MM.1S (cell line): ENCODE measurements around the gene USP30.

Experiments used
- DNase-seq: peaks from one replicate; pipeline ENCODE4 v3.0.0-alpha.2; 2015
- H2AFZ ChIP-seq: fragments of 300-600 bp; sonication (generic); 2 replicates; pipeline ENCODE4 v1.6.0; 2016; ENCODE audit warnings: antibody characterized with exemption, low read length
- H3F3A ChIP-seq: fragments of 300-600 bp; sonication (generic); 2 replicates; pipeline ENCODE4 v1.6.1; 2016; ENCODE audit warnings: mild to moderate bottlenecking, antibody characterized with exemption, low read length, moderate library complexity, mixed read lengths; ENCODE audit not compliant: insufficient read depth
- H3K27ac ChIP-seq: fragments of 300-600 bp; sonication (generic); 2 replicates; pipeline ENCODE4 v1.5.1; 2016; ENCODE audit warnings: mild to moderate bottlenecking, low read length
- H3K27me3 ChIP-seq: fragments of 300-600 bp; sonication (generic); replicated peaks from 2 replicates; pipeline ENCODE4 v1.6.0; 2016; ENCODE audit warnings: low read length; ENCODE audit not compliant: insufficient read depth
- H3K36me3 ChIP-seq: fragments of 300-600 bp; sonication (generic); replicated peaks from 2 replicates; pipeline ENCODE4 v1.6.1; 2016; ENCODE audit warnings: mild to moderate bottlenecking, low read length, mixed read lengths; ENCODE audit not compliant: insufficient read depth
- H3K4me1 ChIP-seq: fragments of 300-600 bp; sonication (generic); 2 replicates; pipeline ENCODE4 v1.6.1; 2016; ENCODE audit warnings: low read length, mixed read lengths
- H3K4me2 ChIP-seq: fragments of 300-600 bp; sonication (generic); 2 replicates; pipeline ENCODE4 v1.6.0; 2016; ENCODE audit warnings: low read depth, low read length
- H3K4me3 ChIP-seq: fragments of 300-600 bp; sonication (generic); 2 replicates; pipeline ENCODE4 v1.5.1; 2016; ENCODE audit warnings: low read length, mixed read lengths
- H3K79me2 ChIP-seq: fragments of 300-600 bp; sonication (generic); 2 replicates; pipeline ENCODE4 v1.6.1; 2016; ENCODE audit warnings: mixed run types, low read length, mixed read lengths
- H3K9ac ChIP-seq: fragments of 300-600 bp; sonication (generic); 2 replicates; pipeline ENCODE4 v1.6.1; 2016; ENCODE audit warnings: low read length, mixed read lengths
- H3K9me2 ChIP-seq: fragments of 300-600 bp; sonication (generic); replicated peaks from 2 replicates; pipeline ENCODE4 v1.6.1; 2016; ENCODE audit warnings: mild to moderate bottlenecking, low read length, mixed read lengths; ENCODE audit not compliant: insufficient read depth
- H3K9me3 ChIP-seq: fragments of 300-600 bp; sonication (generic); replicated peaks from 2 replicates; pipeline ENCODE4 v1.6.1; 2016; ENCODE audit warnings: mild to moderate bottlenecking, low read length, mixed read lengths; ENCODE audit not compliant: insufficient read depth
- H4K20me1 ChIP-seq: fragments of 300-600 bp; sonication (generic); 2 replicates; pipeline ENCODE4 v1.6.1; 2016; ENCODE audit warnings: mild to moderate bottlenecking, low read length, moderate library complexity, mixed read lengths; ENCODE audit not compliant: insufficient read depth
- CTCF ChIP-seq: fragments of 300-600 bp; sonication (generic); IDR thresholded peaks from 2 replicates; pipeline ENCODE4 v1.5.1; 2016; ENCODE audit warnings: antibody characterized with exemption, low read length, mixed read lengths
- EZH2 ChIP-seq: fragments of 300-600 bp; sonication (generic); optimal IDR thresholded peaks from 2 replicates; pipeline ENCODE3; 2017; ENCODE audit warnings: low read depth, mild to moderate bottlenecking, antibody characterized with exemption, low read length, mixed read lengths
- EZH2phosphoT487 ChIP-seq: fragments of 300-600 bp; sonication (generic); IDR thresholded peaks from 2 replicates; pipeline ENCODE4 v1.6.1; 2018; ENCODE audit warnings: antibody characterized with exemption, low read length

USP30 gene

GRCh38 chr12:109114644-109115043 lies 62.3 kb downstream of the USP30 start:
- Histone ChIP-seq H3K27me3 (no peaks in the 10 kb centered on the region), H3K9me3 (no peaks in the 10 kb centered on the region), H3K9me2 (no peaks in the 10 kb centered on the region), H3F3A (peaks cover 45% of the 10 kb centered on the region), H4K20me1 (no peaks in the 10 kb centered on the region), H2AFZ (0 out of 2 replicates have a peak overlapping the region, but pooled peaks have one; percentile 23), H3K9ac (no peak overlapping the region; the same call in 1 of the 2 replicates), H3K4me1 (peaks cover 49% of the 10 kb centered on the region), H3K27ac (peak overlapping the region; percentile 81; the same call in 1 of the 2 replicates), H3K79me2 (0 out of 2 replicates have a peak, but pooled peaks cover 3% of the 10 kb centered on the region), H3K36me3 (no peaks in the 10 kb centered on the region), H3K4me2 (peak overlapping the region; percentile 85), H3K4me3 (no peak overlapping the region)
- DNase-seq: peak; percentile 76
- TF ChIP-seq EZH2 (no peak), EZH2phosphoT487 (no peak)

- Histone ChIP-seq H4K20me1 (no peaks in the 10 kb centered on the region), H3F3A (peaks cover 40% of the 10 kb centered on the region), H3K9ac (peak overlapping the region; percentile 46; the same call in 1 of the 2 replicates), H3K36me3 (no peaks in the 10 kb centered on the region), H3K9me2 (no peaks in the 10 kb centered on the region), H3K27me3 (no peaks in the 10 kb centered on the region), H3K27ac (peak overlapping the region; percentile 81; the same call in 1 of the 2 replicates), H3K4me2 (peak overlapping the region; percentile 85), H3K4me1 (peaks cover 46% of the 10 kb centered on the region), H2AFZ (0 out of 2 replicates have a peak overlapping the region, but pooled peaks have one; percentile 23), H3K79me2 (0 out of 2 replicates have a peak, but pooled peaks cover 3% of the 10 kb centered on the region), H3K9me3 (no peaks in the 10 kb centered on the region), H3K4me3 (0 out of 2 replicates have a peak overlapping the region, but pooled peaks have one; percentile 19)
- TF ChIP-seq EZH2phosphoT487 (no peak), CTCF (no peak), EZH2 (no peak)
- no peak for DNase-seq
Measured at GRCh38 chr12:109115404-109115757, 63.0 kb downstream of the USP30 start.

- no peak for DNase-seq
- no peaks in the 10 kb centered on the region for H3K27me3 ChIP-seq
- H3K27ac ChIP-seq: peak within 1 kb of the TSS; percentile 81; the same call in 1 of the 2 replicates
- H4K20me1 ChIP-seq: no peaks in the 10 kb centered on the region
- peak within 1 kb of the TSS; percentile 85 for H3K4me2 ChIP-seq
- no peak for TF ChIP-seq EZH2
- no peak for TF ChIP-seq EZH2phosphoT487
- TF ChIP-seq CTCF: no peak
- H3K4me1 ChIP-seq: peaks cover 42% of the 10 kb centered on the region
- H3K9ac ChIP-seq: peak within 1 kb of the TSS; percentile 46; the same call in 1 of the 2 replicates
- H2AFZ ChIP-seq: no peak within 1 kb of the TSS
- H3K9me2 ChIP-seq: no peaks in the 10 kb centered on the region
- H3K36me3 ChIP-seq: no peaks in the 10 kb centered on the region
- H3K9me3 ChIP-seq: no peaks in the 10 kb centered on the region
- peaks cover 34% of the 10 kb centered on the region for H3F3A ChIP-seq
- no peak within 1 kb of the TSS for H3K4me3 ChIP-seq
- 0 out of 2 replicates have a peak, but pooled peaks cover 3% of the 10 kb centered on the region for H3K79me2 ChIP-seq
Measured at GRCh38 chr12:109115758-109116610, 63.6 kb downstream of the USP30 start, which contains the start of gene ACACB. Gene ACACB (plus strand): TSS chr12:109116587. CDS start chr12:109139406, 22,819 bp downstream.
